ENCODE results near the gene GNAQ.

The GNAQ gene

DNA sequence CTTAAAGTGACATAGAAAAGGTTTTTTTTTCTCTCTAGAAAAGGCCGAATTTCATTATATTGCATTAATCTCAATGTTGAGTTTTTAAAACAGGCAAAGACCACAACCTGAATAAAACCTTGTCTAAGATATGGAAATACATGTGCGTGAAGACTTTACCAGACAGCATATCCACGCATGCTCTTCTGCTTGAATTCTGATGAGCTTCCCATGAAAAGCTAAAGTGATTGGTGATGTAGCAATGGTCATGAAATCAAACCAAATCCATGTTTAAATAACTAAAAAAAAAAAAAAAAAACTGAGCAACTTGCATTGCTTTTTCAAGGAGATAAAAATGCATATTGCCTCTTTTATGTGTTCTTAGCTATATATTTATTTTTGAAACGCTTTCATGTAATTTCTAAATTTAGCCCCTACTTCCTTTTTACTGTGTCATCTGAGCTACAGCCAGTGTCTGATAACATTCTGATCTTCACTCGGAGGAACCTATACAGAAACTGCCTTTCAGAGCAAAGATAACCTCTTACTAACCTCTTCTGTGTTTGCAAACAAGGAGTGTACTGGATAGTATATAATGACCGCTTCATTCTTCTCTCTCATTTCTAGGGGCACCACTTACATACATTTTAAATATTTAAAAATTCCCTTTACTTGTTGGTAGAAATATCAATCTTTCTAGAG is 204.4 kb downstream of the GNAQ start:
- Histone ChIP-seq H3K9me3 (no peaks in the 10 kb centered on the region), H3K4me1 (no peaks in the 10 kb centered on the region), H3K36me3 (replicated peaks) (no peaks in the 10 kb centered on the region), H3K4me3 (no peak overlapping the region), H3K27me3 (ENCODE audit: low read depth) (no peaks in the 10 kb centered on the region)
- in situ Hi-C loops (cut with MboI; ENCODE audit: low sequenced_read_pairs), result no loop called here
- no peak for DNase-seq (ENCODE audit: low spot score in 2 of 2)

DNA sequence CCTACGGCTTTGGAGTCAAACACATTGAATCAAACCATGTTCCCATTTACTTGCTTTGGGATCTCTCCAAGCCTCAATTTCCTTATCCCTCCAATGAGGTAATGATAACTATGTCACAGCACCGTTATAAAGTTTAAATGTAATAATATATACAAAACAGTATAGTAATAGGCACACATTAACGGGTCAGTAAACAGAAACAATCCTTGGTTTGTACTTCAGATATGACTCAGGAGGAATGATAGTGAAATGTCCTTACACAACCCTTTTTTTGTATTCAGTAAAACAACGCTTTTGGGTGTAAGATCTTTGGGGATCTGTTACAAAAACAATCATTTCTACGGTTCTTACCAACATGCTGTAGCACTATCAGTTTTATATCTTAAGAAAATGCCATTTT is 205.0 kb downstream of the GNAQ start:
- DNase-seq (ENCODE audit: low spot score in 2 of 2), result no peak
- in situ Hi-C loops (cut with MboI; ENCODE audit: low sequenced_read_pairs), result no loop called here

DNA sequence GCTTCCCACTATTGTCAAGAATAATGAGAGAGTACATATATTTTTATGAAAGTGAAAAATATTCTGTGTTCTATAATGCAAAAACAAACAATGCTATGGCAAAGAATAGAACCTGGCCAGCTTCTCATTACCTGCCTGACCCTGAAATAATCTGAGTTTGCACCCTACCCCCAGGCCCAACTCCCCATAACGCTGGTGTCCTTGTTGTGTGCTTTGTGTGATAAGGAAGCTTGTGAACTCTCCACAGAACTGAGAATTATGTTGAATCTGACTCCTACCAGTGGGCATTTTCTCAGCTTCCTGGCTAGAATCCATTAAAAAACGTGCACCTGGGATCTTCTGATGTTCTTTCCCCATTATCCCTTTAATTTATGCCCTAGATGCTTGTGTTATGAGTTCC is 205.5 kb downstream of the GNAQ start:
- in situ Hi-C loops (cut with MboI; ENCODE audit: low sequenced_read_pairs), result no loop called here
- H3K4me3 ChIP-seq, result no peak overlapping the region
- no peaks in the 10 kb centered on the region for H3K4me1 ChIP-seq
- no peaks in the 10 kb centered on the region for H3K9me3 ChIP-seq
- no peaks in the 10 kb centered on the region for H3K36me3 ChIP-seq (replicated peaks)
- DNase-seq (ENCODE audit: low spot score in 2 of 2), result no peak
- no peaks in the 10 kb centered on the region for H3K27me3 ChIP-seq (ENCODE audit: low read depth)

More for the DNA sequence above, 205.0 kb downstream of the GNAQ start:
- H3K4me3 ChIP-seq, result no peak overlapping the region
- H3K4me1 ChIP-seq, result no peaks in the 10 kb centered on the region
- H3K9me3 ChIP-seq, result no peaks in the 10 kb centered on the region
- H3K36me3 ChIP-seq (replicated peaks), result no peaks in the 10 kb centered on the region
- no peaks in the 10 kb centered on the region for H3K27me3 ChIP-seq (ENCODE audit: low read depth)

DNA sequence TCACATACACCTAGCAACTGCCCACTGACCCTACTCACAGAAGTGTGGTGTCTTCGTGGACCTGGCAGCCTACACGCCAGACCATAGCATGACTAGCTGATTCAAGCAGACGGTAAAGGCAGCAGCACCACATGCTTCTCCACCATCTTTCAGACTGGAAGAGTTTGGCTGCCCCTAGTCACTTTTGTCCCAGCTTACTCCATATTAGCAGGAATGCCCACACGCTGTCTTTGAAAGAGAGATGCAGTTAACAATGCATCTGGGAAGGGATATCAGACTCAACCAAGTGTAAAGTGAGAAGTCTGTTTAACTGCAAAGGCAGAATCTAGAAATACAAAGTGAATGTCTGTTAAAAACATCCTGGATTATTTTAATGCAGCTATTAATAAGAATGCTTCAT is 206.2 kb downstream of the GNAQ start:
- no peaks in the 10 kb centered on the region for H3K9me3 ChIP-seq
- H3K4me3 ChIP-seq, result no peak overlapping the region
- H3K4me1 ChIP-seq, result no peaks in the 10 kb centered on the region
- in situ Hi-C loops (cut with MboI; ENCODE audit: low sequenced_read_pairs), result no loop called here
- no peaks in the 10 kb centered on the region for H3K36me3 ChIP-seq (replicated peaks)
- no peak for DNase-seq (ENCODE audit: low spot score in 2 of 2)
- H3K27me3 ChIP-seq (ENCODE audit: low read depth), result no peaks in the 10 kb centered on the region

DNA sequence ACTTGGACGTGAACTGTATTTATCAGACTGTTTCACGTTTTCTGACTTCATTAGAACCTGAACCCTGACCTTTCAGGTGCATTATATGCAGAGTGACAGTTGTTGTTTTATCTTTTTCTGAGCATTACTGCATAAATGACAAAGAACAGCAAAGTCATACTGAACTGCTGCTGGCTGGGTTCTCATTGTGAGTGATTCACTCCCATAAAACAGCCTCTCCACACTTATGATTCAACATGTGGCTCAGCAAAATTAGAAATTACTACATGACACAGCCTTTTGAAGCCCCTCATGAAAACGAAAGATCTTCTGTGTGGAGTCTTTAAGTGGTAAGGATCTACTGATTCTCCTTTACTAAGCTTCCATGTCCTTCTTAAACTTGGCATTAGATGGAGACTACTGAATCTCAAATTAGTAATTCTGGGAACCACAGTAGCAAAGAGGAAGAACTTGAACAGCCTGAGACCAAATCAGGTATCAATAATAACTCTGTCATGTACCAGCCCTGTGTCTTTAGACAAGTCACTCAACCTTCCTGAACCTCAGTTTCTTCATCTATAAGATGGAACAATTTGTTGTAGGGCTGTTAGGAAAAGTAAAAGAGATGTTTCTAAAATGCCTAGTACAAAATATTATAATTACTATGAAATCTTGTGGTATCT is 211.2 kb downstream of the GNAQ start:
- no peaks in the 10 kb centered on the region for H3K9me3 ChIP-seq
- H3K27me3 ChIP-seq (ENCODE audit: low read depth), result no peaks in the 10 kb centered on the region
- no peak for DNase-seq (ENCODE audit: low spot score in 2 of 2)
- H3K4me3 ChIP-seq, result no peak overlapping the region
- no peaks in the 10 kb centered on the region for H3K4me1 ChIP-seq
- no peaks in the 10 kb centered on the region for H3K36me3 ChIP-seq (replicated peaks)
- in situ Hi-C loops (cut with MboI; ENCODE audit: low sequenced_read_pairs), result no loop called here

DNA sequence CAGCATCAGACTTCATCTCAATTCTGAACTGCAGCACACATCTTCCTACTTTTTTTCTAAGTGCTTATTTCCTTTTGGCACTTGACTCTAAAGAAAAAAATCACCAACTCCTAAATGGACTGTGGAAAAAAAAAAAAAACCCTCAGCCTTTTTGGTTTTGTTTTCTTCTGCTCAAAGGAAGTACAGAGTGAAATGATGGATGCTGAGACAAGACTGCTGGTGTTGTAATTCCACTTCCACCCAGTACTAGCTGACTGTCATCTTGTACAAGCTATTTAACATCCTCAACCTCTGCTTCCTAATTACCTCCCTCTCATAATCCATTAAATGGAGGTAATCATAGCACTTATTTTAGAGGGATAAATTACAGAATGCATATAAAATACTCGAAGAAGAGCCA is 212.0 kb downstream of the GNAQ start:
- H3K9me3 ChIP-seq, result no peaks in the 10 kb centered on the region
- no peaks in the 10 kb centered on the region for H3K4me1 ChIP-seq
- in situ Hi-C loops (cut with MboI; ENCODE audit: low sequenced_read_pairs), result no loop called here
- H3K36me3 ChIP-seq (replicated peaks), result no peaks in the 10 kb centered on the region
- no peak for DNase-seq (ENCODE audit: low spot score in 2 of 2)
- H3K27me3 ChIP-seq (ENCODE audit: low read depth), result no peaks in the 10 kb centered on the region
- no peak overlapping the region for H3K4me3 ChIP-seq

DNA sequence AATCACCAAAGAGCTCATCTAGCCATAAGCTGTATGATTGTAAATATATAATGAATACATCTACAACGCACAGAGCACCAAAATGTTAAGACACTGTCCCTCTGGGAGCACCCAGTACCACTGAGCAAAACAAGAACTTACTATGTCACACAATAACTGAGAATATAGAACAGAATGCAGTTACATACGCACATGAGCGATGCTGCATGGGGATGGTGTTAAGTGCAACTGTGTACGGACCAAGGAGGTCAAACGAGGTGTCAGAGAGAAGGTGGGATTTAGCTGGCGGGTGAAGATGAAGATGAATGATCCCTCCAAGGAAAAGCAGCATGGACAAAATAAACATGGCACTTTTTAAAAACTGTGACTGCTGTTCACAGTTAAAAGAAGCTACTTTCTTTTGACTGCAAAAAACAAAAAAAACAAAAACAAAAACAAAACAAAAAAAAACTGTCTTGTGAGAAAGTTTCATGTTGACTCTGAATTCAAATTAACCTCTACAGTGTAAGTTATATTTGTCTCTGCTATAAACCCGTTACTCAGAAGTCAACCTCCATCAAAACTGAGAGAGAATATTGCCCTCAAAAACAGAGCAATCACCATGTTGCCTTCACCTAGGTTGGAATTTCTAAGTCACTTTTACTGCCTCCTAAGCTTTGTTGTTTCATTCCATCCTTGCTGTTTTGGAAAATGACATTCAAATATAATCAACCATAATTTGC is 213.9 kb downstream of the GNAQ start:
- in situ Hi-C loops (cut with MboI; ENCODE audit: low sequenced_read_pairs), result no loop called here
- Histone ChIP-seq H3K27me3 (ENCODE audit: low read depth) (no peaks in the 10 kb centered on the region), H3K4me1 (no peaks in the 10 kb centered on the region), H3K4me3 (no peak overlapping the region), H3K9me3 (no peaks in the 10 kb centered on the region), H3K36me3 (replicated peaks) (no peaks in the 10 kb centered on the region)
- DNase-seq (ENCODE audit: low spot score in 2 of 2), result no peak

DNA sequence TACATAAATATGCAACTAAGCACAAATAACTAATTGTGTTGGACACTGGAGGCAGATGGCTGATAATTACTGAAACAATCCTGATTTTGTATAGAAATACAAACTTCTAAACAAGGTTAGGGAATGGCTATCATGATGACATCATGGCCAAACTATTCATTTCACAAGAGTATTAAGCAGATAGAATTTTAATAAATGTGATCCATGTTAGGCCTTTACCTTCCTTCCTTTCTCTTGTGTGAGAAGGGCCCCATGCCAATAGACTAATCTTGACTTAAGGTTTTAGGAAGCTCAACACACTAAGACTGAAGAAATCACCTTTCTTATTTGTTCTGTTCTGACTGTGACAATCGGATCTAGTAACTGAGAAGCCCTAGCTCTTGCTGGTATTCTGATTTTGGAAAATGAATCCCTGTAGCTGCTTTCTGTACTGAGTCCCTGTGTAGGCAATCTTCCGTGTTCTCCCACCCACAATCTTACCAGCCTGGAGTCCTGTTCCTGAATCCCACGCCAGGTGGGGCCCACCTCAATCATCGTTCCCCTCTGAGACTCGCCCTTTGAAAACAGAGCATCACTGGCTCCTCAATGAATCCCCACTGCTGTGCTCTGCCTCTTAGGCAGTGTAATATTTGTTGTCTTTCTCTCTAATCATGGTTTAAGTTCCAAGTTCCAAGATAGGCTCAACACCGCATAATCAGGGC is 214.8 kb downstream of the GNAQ start:
- Histone ChIP-seq H3K4me1 (no peaks in the 10 kb centered on the region), H3K36me3 (replicated peaks) (no peaks in the 10 kb centered on the region), H3K9me3 (no peaks in the 10 kb centered on the region), H3K4me3 (no peak overlapping the region), H3K27me3 (ENCODE audit: low read depth) (no peaks in the 10 kb centered on the region)
- in situ Hi-C loops (cut with MboI; ENCODE audit: low sequenced_read_pairs), result no loop called here
- DNase-seq (ENCODE audit: low spot score in 2 of 2), result no peak

DNA sequence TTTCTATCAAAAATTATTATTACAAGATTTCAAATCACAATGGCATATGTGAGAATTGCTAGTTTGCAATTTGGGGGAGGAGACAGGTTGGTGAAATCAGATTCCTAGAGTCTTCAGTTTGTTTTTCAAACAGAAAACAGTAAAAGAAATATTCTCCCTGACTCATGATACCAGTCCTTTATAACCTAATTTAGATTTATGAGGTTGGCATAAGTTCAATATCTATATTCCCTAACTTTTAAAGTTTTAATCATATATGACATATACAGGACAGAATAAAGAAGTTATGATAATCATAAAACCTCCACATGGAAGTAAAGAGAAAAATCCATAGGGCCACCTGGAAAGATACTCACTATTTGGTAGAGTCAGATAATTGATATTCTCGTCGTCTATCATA is 216.4 kb downstream of the GNAQ start:
- H3K9me3 ChIP-seq, result no peaks in the 10 kb centered on the region
- DNase-seq (ENCODE audit: low spot score in 2 of 2), result no peak
- H3K36me3 ChIP-seq (replicated peaks), result no peaks in the 10 kb centered on the region
- no peaks in the 10 kb centered on the region for H3K4me1 ChIP-seq
- H3K4me3 ChIP-seq, result no peak overlapping the region
- no peaks in the 10 kb centered on the region for H3K27me3 ChIP-seq (ENCODE audit: low read depth)
- in situ Hi-C loops (cut with MboI; ENCODE audit: low sequenced_read_pairs), result no loop called here

DNA sequence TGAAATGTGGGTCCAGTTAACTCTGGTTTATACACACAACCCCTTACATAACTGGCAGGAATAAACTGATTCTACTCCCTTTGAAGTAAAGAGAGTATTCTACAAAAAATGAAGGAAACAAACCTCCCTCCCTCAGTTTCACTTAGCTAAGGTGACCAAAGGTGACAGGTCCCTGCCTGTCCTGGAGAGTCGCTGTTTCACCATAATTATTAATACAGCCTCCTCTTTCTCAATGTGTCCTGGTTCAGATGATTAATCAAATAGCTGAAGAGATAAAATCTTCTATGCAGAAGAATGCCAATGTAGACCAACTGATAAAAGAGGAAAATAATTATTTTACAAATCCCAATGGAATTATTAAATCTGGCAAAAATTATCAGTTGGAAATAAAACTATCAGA is 219.8 kb downstream of the GNAQ start:
- Histone ChIP-seq H3K4me3 (no peak overlapping the region), H3K4me1 (peaks cover 9% of the 10 kb centered on the region; the same call in 1 of the 2 replicates), H3K36me3 (replicated peaks) (no peaks in the 10 kb centered on the region), H3K27me3 (ENCODE audit: low read depth) (no peaks in the 10 kb centered on the region), H3K9me3 (no peaks in the 10 kb centered on the region)
- no peak for DNase-seq (ENCODE audit: low spot score in 2 of 2)
- in situ Hi-C loops (cut with MboI; ENCODE audit: low sequenced_read_pairs), result no loop called here

DNA sequence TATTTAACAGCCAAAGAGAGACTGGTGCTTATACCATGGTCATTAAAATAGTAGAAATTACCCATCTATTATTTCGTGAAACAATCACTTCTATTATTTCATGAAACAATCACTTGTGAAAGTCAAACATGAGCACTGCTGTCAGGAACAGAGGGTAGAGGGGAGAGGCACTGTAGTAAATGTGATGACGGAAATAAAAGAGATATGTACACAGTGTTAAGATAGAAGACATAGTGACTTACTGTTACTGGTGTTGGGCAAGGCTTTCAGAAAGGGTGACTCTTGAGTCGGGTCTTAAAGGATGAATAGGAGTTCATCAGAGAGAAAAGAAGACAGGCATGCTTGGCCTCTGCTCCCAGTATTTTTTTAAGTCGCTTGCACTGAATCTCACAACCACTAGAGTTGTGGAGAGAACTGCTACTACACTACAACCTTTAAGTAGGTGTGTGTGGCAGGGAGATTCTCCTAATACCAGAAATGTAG is 220.9 kb downstream of the GNAQ start:
- H3K36me3 ChIP-seq (replicated peaks), result no peaks in the 10 kb centered on the region
- no peak for DNase-seq (ENCODE audit: low spot score in 2 of 2)
- no peak overlapping the region for H3K4me3 ChIP-seq
- H3K27me3 ChIP-seq (ENCODE audit: low read depth), result no peaks in the 10 kb centered on the region
- peaks cover 9% of the 10 kb centered on the region; the same call in 1 of the 2 replicates for H3K4me1 ChIP-seq
- in situ Hi-C loops (cut with MboI; ENCODE audit: low sequenced_read_pairs), result no loop called here
- no peaks in the 10 kb centered on the region for H3K9me3 ChIP-seq

DNA sequence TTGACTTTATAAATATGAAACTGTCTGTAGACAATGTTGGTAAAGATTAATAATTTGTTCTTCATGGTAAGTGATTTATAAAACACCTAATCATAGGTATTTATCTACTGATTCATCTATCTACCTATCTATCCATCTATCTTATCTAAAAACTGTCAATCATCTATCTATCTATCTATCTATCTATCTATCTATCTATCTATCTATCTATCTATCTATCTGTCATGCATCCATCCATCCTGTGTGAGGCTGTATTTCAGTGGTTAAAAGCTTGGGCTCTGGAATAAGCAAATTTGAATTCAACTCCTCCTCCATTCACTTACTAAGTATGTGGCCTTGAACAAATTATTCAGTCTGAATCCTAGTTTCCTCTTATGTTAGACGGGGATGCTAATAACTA is 221.6 kb downstream of the GNAQ start:
- Histone ChIP-seq H3K9me3 (no peaks in the 10 kb centered on the region), H3K27me3 (ENCODE audit: low read depth) (no peaks in the 10 kb centered on the region), H3K4me1 (peaks cover 9% of the 10 kb centered on the region; the same call in 1 of the 2 replicates), H3K36me3 (replicated peaks) (no peaks in the 10 kb centered on the region), H3K4me3 (no peak overlapping the region)
- no peak for DNase-seq (ENCODE audit: low spot score in 2 of 2)
- in situ Hi-C loops (cut with MboI; ENCODE audit: low sequenced_read_pairs), result no loop called here

DNA sequence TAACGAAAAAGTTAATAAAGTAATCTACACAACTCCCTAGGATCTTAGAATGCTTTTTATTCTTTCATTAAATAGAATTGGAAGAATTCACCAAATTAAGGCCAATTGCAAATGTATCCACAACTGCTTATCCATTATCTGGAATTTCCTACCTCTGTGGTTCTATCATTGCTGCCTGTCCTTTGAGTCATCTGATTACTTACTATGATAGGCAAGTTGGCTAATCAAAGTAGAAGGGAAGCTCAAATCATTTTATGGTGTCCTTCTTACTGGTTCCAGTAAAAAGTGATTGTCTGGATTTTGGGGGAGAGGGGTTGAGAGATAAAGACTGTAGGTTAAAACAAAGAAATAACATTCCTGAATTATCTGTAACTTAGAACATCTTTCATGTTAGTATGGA is 222.1 kb downstream of the GNAQ start:
- no peaks in the 10 kb centered on the region for H3K27me3 ChIP-seq (ENCODE audit: low read depth)
- no peaks in the 10 kb centered on the region for H3K36me3 ChIP-seq (replicated peaks)
- peaks cover 9% of the 10 kb centered on the region; the same call in 1 of the 2 replicates for H3K4me1 ChIP-seq
- no peak overlapping the region for H3K4me3 ChIP-seq
- DNase-seq (ENCODE audit: low spot score in 2 of 2), result no peak
- in situ Hi-C loops (cut with MboI; ENCODE audit: low sequenced_read_pairs), result no loop called here
- no peaks in the 10 kb centered on the region for H3K9me3 ChIP-seq

DNA sequence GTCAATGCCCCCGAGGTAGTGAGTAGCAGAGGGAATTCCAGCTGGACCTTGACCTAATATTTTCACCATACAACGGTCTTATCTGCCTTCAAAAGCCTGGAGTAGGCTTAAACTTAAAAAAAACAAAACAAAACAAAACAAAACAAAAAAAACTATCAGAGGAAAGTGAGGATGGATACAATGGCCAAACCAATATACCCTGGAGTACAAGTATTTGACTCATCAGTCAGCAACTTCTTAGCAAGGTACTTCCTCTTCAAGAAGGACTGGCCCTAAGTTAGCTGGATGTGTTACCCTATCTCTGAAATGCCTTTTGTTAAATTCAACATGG is 222.9 kb downstream of the GNAQ start:
- in situ Hi-C loops (cut with MboI; ENCODE audit: low sequenced_read_pairs), result no loop called here
- H3K36me3 ChIP-seq (replicated peaks), result no peaks in the 10 kb centered on the region
- DNase-seq (ENCODE audit: low spot score in 2 of 2), result no peak
- no peaks in the 10 kb centered on the region for H3K9me3 ChIP-seq
- H3K4me1 ChIP-seq, result peaks cover 9% of the 10 kb centered on the region; the same call in 1 of the 2 replicates
- no peaks in the 10 kb centered on the region for H3K27me3 ChIP-seq (ENCODE audit: low read depth)
- no peak overlapping the region for H3K4me3 ChIP-seq

Measured in HAP-1 (cell line).